ENCODE measurements around the gene BCL6B.

GRCh38 chr17:7019367-7019766 is 3.5 kb upstream of the BCL6B start:
- TF ChIP-seq CTCF (conservative IDR thresholded peaks at IDR 0.05; ENCODE audit: low read length) (no peak), EZH2phosphoT487 (IDR thresholded peaks at IDR 0.05; ENCODE audit: borderline replicate concordance, low read depth, low read length) (no peak)
